OCI-LY7 (cell line): Measurements from ENCODE around the gene ZCCHC3. TPM values are rescaled to one million over a fixed set of nuclear protein-coding genes. Genes with fewer than 3 reads are reported as not detected.

Source experiments
- BruUV-seq: library from RNA; stranded (reverse); fragments of 400-500 nt; replicated peaks from 2 replicates; lab custom pipeline; 2021; lab: Mats Ljungman, UMichigan
- CTCF ChIA-PET: fragments of 300-600 bp; sonication (Branson Sonifier 250); formaldehyde crosslinking; loops from one replicate; lab custom pipeline; 2022; ENCODE audit warnings: antibody characterized with exemption; ENCODE audit not compliant: unreplicated experiment; lab: Charles Lee
- POLR2A ChIA-PET: fragments of 300-600 bp; sonication (Branson Sonifier 250); formaldehyde crosslinking; loops from one replicate; lab custom pipeline; 2022; ENCODE audit warnings: antibody characterized with exemption; lab: Charles Lee
- DNase-seq: peaks from one replicate; pipeline ENCODE4 v3.0.0-alpha.2; 2015; ENCODE audit warnings: low spot score
- H2AFZ ChIP-seq: fragments of 200-600 bp; sonication (generic), shearing (Covaris generic); 2 replicates; pipeline ENCODE4 v1.6.1; 2014; ENCODE audit warnings: mild to moderate bottlenecking, antibody characterized with exemption, low read length, moderate library complexity
- H3K27ac ChIP-seq: fragments of 200-600 bp; sonication (generic); 2 replicates; pipeline ENCODE4 v1.5.1; 2014; ENCODE audit warnings: mixed run types, low read depth, mild to moderate bottlenecking, moderate library complexity, low read length, inconsistent platforms; ENCODE audit not compliant: poor library complexity, severe bottlenecking
- H3K36me3 ChIP-seq: fragments of 200-600 bp; sonication (generic); 2 replicates; pipeline ENCODE4 v1.6.1; 2014; ENCODE audit warnings: mild to moderate bottlenecking, antibody characterized with exemption, low read length, moderate library complexity, mixed read lengths; ENCODE audit not compliant: insufficient read depth
- H3K4me1 ChIP-seq: fragments of 200-600 bp; sonication (generic); 2 replicates; pipeline ENCODE4 v1.5.1; 2014; ENCODE audit warnings: mild to moderate bottlenecking, low read length; ENCODE audit not compliant: insufficient read depth, poor library complexity, severe bottlenecking
- H3K4me2 ChIP-seq: fragments of 200-600 bp; sonication (generic); 2 replicates; pipeline ENCODE4 v1.6.1; 2014; ENCODE audit warnings: mild to moderate bottlenecking, low read length
- H3K4me3 ChIP-seq: fragments of 200-600 bp; sonication (generic); 2 replicates; pipeline ENCODE4 v1.5.1; 2014; ENCODE audit warnings: mild to moderate bottlenecking, low read depth, low read length; ENCODE audit not compliant: poor library complexity, severe bottlenecking
- H3K79me2 ChIP-seq: fragments of 200-600 bp; sonication (generic); 2 replicates; pipeline ENCODE4 v1.6.1; 2016; ENCODE audit warnings: low read depth, mild to moderate bottlenecking, low read length, moderate library complexity, mixed read lengths; ENCODE audit not compliant: insufficient read depth
- H3K9me2 ChIP-seq: fragments of 200-600 bp; sonication (generic); 2 replicates; pipeline ENCODE4 v1.6.1; 2016; ENCODE audit warnings: mild to moderate bottlenecking, low read length, mixed read lengths; ENCODE audit not compliant: insufficient read depth
- H3K9me3 ChIP-seq: fragments of 200-600 bp; sonication (generic); 2 replicates; pipeline ENCODE4 v1.6.1; 2014; ENCODE audit warnings: mild to moderate bottlenecking, mixed run types, low read length, mixed read lengths
- H4K20me1 ChIP-seq: fragments of 200-600 bp; sonication (generic); 2 replicates; pipeline ENCODE4 v1.6.1; 2014; ENCODE audit warnings: mild to moderate bottlenecking, antibody characterized with exemption, low read length, moderate library complexity, mixed read lengths; ENCODE audit not compliant: insufficient read depth
- CTCF ChIP-seq: fragments of 200-600 bp; sonication (generic); conservative IDR thresholded peaks from 2 replicates; pipeline ENCODE4 v1.5.1; 2014; ENCODE audit warnings: mild to moderate bottlenecking, antibody characterized with exemption, low read length, moderate library complexity, mixed read lengths
- EZH2phosphoT487 ChIP-seq: fragments of 200-600 bp; sonication (generic); IDR thresholded peaks from 2 replicates; pipeline ENCODE4 v1.6.1; 2018; ENCODE audit warnings: low read depth, borderline replicate concordance, mild to moderate bottlenecking, mixed run types, antibody characterized with exemption, low read length, moderate library complexity, mixed read lengths
- intact Hi-C: fragments of 100-400 bp; cut with micrococcal nuclease; formaldehyde crosslinking; loops from one replicate; pipeline ENCODE4 v1.10.0; 2022; ENCODE audit not compliant: unreplicated experiment
- total RNA-seq, 2 experiments: library from RNA; depleted of rRNA in 1 of 2; stranded (reverse); fragments of >200 nt in 1 of 2; shearing (Covaris generic) in 1 of 2; gene quantifications; 2 replicates each; pipeline ENCODE4 v1.2.3, GENCODE V29; 2014 to 2022

The ZCCHC3 gene
- total RNA-seq, 2 experiments from 2014 or later: 35.6 to 45.3 TPM

- Histone ChIP-seq H3K9me2 (no peaks in the 10 kb centered on the region), H3K4me1 (peaks cover 7% of the 10 kb centered on the region), H3K4me3 (peak within 1 kb of the TSS; percentile 67), H3K36me3 (no peaks in the 10 kb centered on the region), H2AFZ (peak within 1 kb of the TSS; percentile 76), H3K27ac (no peak within 1 kb of the TSS), H3K4me2 (peak within 1 kb of the TSS; percentile 74), H3K9me3 (no peaks in the 10 kb centered on the region), H4K20me1 (no peaks in the 10 kb centered on the region), H3K79me2 (no peaks in the 10 kb centered on the region)
- CTCF ChIA-PET: no interaction called here
- no peak for TF ChIP-seq EZH2phosphoT487
- TF ChIP-seq CTCF: no peak
- no TSS peak for BruUV-seq
- intact Hi-C loops: no loop called here
- no peak for DNase-seq
- POLR2A ChIA-PET: interaction anchor here (0.8 kb wide), 1 partner anchor 10 kb away, joined by 3 read pairs; no protein-coding TSS in a partner anchor
These were observed 49.4 kb downstream of the ZCCHC3 start, which contains the start of gene NRSN2 for GRCh38 chr20:346640-347316. Gene NRSN2 (plus strand): TSS chr20:347111. CDS start chr20:349644, 2,533 bp downstream.

- TF ChIP-seq CTCF: no peak
- no peak for TF ChIP-seq EZH2phosphoT487
- H2AFZ ChIP-seq: peak overlapping the region; percentile 76; the same call in 1 of the 2 replicates
- ChIA-PET POLR2A (interaction anchor here (0.7 kb wide), 1 partner anchor 21 kb away, joined by 5 read pairs; no protein-coding TSS in a partner anchor), CTCF (no interaction called here)
- H3K36me3 ChIP-seq: no peaks in the 10 kb centered on the region
- no peak overlapping the region for H3K27ac ChIP-seq
- H4K20me1 ChIP-seq: no peaks in the 10 kb centered on the region
- H3K4me2 ChIP-seq: peak overlapping the region; percentile 74
- H3K4me1 ChIP-seq: peaks cover 7% of the 10 kb centered on the region
- no peaks in the 10 kb centered on the region for H3K9me3 ChIP-seq
- no TSS peak for BruUV-seq
- peak overlapping the region; percentile 67 for H3K4me3 ChIP-seq
- no peaks in the 10 kb centered on the region for H3K9me2 ChIP-seq
- intact Hi-C loops: no loop called here
- no peaks in the 10 kb centered on the region for H3K79me2 ChIP-seq
- DNase-seq: no peak
These were observed 49.9 kb downstream of the ZCCHC3 start for GRCh38 chr20:347317-347639.
